ENCODE measurements around the gene TSPAN10. TPM values are rescaled to one million over a fixed set of nuclear protein-coding genes. Genes with fewer than 3 reads are reported as not detected.

The TSPAN10 gene
- total RNA-seq (2014; rRNA removed; shearing (Covaris generic)) = 0.47 TPM in 1 of 2 replicates, not detected in the other

DNA sequence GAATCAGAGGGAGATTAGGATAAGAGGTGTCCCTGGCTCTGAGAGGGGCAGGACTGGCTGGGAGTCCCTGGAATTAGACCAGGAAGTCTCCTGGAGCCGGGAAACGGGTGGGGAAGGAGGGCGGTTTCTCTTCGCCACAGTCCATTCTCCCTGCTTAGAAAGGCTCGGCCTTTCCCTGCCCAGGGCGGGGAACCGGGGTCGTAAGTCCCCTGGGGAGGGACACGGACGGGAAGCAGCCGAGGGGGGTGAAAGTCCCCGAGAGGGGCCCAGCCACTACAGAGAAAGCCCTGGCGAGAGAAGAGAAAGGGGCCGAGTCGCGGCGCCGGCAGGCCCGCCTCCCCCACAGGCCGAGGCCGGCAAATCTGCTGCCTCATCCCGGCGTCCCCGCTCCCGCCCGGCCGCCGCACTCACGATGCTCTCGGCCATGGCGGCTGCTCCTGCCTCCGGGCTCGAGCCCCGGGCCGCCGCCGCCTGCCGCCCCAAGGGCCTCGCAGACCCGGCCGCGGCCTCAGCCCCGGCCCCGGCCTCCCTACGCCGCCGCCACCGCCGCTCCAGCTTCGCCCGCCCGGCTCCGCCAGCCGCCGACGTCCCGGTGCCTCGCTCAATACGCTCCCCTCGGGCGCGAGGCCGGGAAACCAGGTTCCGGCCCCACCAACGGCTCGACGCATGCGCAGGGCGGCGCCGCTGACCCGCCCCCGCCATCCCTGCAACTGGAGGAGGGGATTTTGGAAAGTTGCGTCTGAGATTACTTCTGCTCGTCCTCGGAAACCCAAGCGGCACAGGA lies at the start of gene TSPAN10, which contains the start of gene NPLOC4:
Gene TSPAN10 (plus strand): TSS at position 692 of the 784 bp plus-strand sequence. CDS start 5,217 bp downstream, outside the sequence.
Gene NPLOC4 (minus strand): TSS at position 608 of the 784 bp plus-strand sequence. CDS start 182 bp downstream, at position 426.
- peaks cover 10% of the 10 kb centered on the region for H3K4me1 ChIP-seq (replicated peaks)
- H3K27me3 ChIP-seq (replicated peaks) = no peaks in the 10 kb centered on the region
- H3K27ac ChIP-seq = peak within 1 kb of the TSS; percentile 85
- peak; percentile 88 to 92 for DNase-seq (ENCODE audit: low read depth in 1 of 2, low spot score in 2 of 2)
- peaks cover 45% of the 10 kb centered on the region for H3K36me3 ChIP-seq
- peak within 1 kb of the TSS; percentile 94 for H3K4me3 ChIP-seq
- no peaks in the 10 kb centered on the region for H3K9me3 ChIP-seq (replicated peaks)

DNA sequence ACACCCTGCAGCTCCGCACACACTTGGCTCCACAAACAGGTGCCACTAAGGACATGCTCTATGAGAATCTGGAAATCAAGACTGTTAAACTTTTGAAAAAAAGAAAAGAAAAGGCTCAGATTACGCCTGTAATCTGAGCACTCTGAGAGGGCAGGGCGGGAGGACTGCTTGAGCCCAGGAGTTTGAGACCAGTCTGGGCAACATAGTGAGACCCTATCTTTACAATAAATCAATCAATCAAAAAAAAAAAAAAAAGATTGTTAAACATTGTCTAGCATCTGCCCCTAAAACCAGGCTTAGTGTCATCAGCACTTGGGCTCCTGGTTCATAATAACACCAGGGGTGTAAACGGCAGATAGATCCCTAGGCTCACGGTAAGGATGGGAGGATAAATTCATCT lies 47.4 kb upstream of the TSPAN10 start:
- DNase-seq (ENCODE audit: low read depth in 1 of 2, low spot score in 2 of 2) = no peak
- Histone ChIP-seq H3K4me1 (replicated peaks) (peaks cover 25% of the 10 kb centered on the region), H3K36me3 (peaks cover 95% of the 10 kb centered on the region)

DNA sequence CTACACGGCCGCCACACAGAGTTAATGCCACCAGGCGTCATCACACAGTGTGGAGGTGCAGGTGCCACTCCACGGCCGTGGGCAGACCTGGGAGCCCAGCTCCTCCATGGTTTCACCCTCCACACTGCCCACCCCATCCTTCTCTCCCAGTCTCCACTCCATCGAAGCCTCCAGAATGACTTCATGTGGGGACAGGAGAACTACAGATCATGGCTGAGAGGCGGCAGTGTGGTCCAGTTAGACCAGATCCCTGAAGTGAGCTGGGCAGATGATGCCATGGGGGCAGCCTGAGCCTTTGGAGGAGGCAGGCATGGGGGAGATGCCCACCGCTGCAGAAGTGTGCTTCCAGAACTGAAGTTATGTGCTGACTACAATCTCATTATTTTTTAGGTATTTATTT lies 46.9 kb upstream of the TSPAN10 start:
- no peaks in the 10 kb centered on the region for H3K9me3 ChIP-seq (replicated peaks)
- H3K36me3 ChIP-seq = peaks cover 95% of the 10 kb centered on the region

More for the DNA sequence above, 47.4 kb upstream of the TSPAN10 start:
- Histone ChIP-seq H3K27ac (no peak overlapping the region), H3K27me3 (replicated peaks) (no peaks in the 10 kb centered on the region), H3K9me3 (replicated peaks) (no peaks in the 10 kb centered on the region), H3K4me3 (no peak overlapping the region)

DNA sequence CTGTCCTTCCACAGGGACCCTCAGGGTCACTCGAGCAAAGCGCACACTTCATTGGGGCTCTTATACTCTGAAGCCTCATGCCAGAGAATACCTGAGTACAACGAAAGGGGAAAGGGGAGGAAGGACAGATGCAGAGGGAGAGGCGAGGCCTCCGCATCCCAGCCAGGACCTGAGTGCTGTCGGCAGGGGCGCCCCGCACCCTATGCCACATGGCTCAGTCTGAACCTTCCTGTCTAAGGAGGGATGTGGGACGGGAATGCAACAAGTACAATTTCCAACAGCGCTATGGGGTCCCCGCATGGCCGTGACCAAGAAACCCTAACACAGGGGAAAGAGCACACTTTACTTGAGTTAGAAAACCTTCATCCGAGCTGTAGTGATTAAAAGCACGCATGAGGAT lies 45.0 kb upstream of the TSPAN10 start:
- H3K9me3 ChIP-seq (replicated peaks) = no peaks in the 10 kb centered on the region
- peaks cover 1% of the 10 kb centered on the region for H3K4me1 ChIP-seq (replicated peaks)
- no peak for DNase-seq (ENCODE audit: low read depth in 1 of 2, low spot score in 2 of 2)
- H3K27ac ChIP-seq = no peak overlapping the region
- H3K36me3 ChIP-seq = peaks cover 92% of the 10 kb centered on the region
- no peaks in the 10 kb centered on the region for H3K27me3 ChIP-seq (replicated peaks)
- H3K4me3 ChIP-seq = no peak overlapping the region

More for the DNA sequence above, 46.9 kb upstream of the TSPAN10 start:
- Histone ChIP-seq H3K27ac (no peak overlapping the region), H3K4me3 (no peak overlapping the region), H3K27me3 (replicated peaks) (no peaks in the 10 kb centered on the region), H3K4me1 (replicated peaks) (peaks cover 20% of the 10 kb centered on the region)
- DNase-seq (ENCODE audit: low read depth in 1 of 2, low spot score in 2 of 2) = no peak

DNA sequence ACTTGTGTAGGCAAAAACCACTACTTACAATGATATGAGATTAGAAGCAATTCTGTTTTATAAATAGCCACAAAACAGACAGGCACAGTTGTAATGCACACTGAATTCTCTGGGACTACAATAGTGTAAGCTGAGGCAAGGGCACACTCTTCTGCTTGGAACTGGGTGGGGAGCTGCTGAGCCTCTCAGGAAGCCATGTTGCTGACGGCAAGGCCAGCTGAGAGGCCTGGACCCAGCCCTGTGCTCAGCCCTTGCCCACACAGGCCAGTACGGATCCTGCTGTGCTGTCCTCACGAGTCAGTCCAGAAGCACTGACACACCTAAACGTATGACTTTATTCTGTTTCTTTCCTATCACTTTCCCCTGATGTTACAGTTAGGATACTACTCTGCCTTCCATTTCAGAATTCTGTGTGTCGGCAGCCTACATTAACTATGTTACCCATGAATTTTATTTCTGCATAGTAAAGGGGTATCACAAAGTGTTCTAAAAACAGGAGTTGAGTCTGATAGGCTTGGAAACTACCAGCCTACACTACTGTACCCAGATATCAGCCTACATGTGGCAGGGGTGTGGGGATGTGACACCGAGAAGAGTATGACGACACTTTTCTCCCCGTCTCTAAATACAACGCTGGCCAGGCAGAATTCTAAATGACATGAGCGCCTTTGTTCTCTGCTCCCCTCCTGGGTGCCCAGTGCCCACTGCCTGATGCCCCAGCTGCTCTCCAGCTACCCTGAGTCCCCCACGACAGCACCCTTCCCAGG lies 43.7 kb upstream of the TSPAN10 start:
- Histone ChIP-seq H3K27ac (no peak overlapping the region), H3K4me1 (replicated peaks) (no peaks in the 10 kb centered on the region), H3K9me3 (replicated peaks) (no peaks in the 10 kb centered on the region), H3K36me3 (peaks cover 97% of the 10 kb centered on the region), H3K4me3 (no peak overlapping the region), H3K27me3 (replicated peaks) (no peaks in the 10 kb centered on the region)
- no peak for DNase-seq (ENCODE audit: low read depth in 1 of 2, low spot score in 2 of 2)

DNA sequence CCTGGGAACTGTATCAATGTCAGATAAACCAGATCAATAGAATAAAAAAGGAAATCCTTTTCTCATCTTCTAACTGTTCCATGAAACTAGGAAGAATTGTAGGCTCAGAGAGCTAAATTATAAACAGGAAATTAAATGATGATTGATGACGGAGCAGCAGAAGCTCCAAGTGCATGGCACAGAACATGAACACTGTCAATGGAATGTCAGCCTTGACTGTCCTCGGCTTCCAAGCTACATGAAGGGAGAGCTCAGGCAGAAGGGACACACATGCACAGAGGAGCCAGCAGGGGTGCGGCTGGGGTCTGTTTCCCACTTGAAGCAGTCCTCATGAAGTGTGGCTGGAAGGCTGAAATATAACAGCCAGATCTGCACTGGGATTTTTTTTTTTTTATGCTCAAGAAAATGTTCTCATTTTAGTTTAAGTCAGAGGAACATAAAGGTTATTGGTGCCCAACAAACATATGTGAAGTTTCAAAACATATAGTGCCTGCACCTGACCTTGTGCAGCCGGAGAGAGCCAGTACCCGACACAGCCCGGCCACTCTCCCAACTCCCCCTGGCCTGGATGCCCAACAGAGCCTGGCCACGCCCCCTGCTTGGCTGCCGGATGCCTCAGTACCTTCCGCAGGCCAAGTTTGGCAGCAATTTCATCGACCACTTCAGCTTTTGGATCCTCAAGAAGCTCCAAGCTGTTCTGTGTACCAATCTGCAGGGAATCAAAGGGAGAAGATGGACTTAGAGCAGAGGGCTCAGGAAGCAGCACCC lies 37.1 kb upstream of the TSPAN10 start:
- no peak overlapping the region for H3K4me3 ChIP-seq
- 0 out of 2 replicates have a peak overlapping the region, but pooled peaks have one; percentile 17 for H3K27ac ChIP-seq
- peaks cover 97% of the 10 kb centered on the region for H3K36me3 ChIP-seq
- peak in 1 of 2 experiments; percentile 69 for DNase-seq (ENCODE audit: low read depth in 1 of 2, low spot score in 2 of 2)
- no peaks in the 10 kb centered on the region for H3K27me3 ChIP-seq (replicated peaks)
- H3K4me1 ChIP-seq (replicated peaks) = peaks cover 18% of the 10 kb centered on the region
- no peaks in the 10 kb centered on the region for H3K9me3 ChIP-seq (replicated peaks)

DNA sequence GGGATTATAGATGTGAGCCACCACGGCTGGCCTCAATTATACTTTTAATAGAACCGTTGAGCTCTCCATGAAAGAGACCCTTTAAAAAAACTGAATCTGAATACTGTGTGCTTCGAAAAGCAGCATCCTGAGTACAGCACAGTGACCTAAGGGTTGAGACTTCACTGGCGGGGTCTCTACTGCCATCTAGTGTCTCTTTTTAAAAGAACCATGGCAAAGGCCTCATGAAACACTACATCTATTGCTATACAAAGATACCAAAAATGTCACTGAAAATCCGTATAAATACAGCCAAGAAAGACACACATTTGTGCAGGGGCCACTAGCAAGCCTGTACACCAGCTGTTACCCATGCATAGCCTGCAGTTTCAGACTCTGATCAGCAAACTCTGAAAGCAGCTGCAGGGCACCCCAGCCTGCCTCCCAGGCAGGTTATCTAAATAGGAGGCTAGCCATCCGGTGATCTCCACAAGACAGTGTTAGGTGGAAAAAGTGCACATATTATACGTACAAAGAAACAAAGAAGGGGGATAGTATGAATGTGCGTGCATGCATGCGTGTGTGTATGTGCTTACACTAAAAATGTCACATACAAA lies 35.4 kb upstream of the TSPAN10 start:
- peaks cover 98% of the 10 kb centered on the region for H3K36me3 ChIP-seq
- no peak overlapping the region for H3K4me3 ChIP-seq
- H3K27ac ChIP-seq = no peak overlapping the region
- peak in 1 of 2 experiments; percentile 74 for DNase-seq (ENCODE audit: low read depth in 1 of 2, low spot score in 2 of 2)
- no peaks in the 10 kb centered on the region for H3K9me3 ChIP-seq (replicated peaks)
- H3K4me1 ChIP-seq (replicated peaks) = peaks cover 18% of the 10 kb centered on the region
- H3K27me3 ChIP-seq (replicated peaks) = no peaks in the 10 kb centered on the region

DNA sequence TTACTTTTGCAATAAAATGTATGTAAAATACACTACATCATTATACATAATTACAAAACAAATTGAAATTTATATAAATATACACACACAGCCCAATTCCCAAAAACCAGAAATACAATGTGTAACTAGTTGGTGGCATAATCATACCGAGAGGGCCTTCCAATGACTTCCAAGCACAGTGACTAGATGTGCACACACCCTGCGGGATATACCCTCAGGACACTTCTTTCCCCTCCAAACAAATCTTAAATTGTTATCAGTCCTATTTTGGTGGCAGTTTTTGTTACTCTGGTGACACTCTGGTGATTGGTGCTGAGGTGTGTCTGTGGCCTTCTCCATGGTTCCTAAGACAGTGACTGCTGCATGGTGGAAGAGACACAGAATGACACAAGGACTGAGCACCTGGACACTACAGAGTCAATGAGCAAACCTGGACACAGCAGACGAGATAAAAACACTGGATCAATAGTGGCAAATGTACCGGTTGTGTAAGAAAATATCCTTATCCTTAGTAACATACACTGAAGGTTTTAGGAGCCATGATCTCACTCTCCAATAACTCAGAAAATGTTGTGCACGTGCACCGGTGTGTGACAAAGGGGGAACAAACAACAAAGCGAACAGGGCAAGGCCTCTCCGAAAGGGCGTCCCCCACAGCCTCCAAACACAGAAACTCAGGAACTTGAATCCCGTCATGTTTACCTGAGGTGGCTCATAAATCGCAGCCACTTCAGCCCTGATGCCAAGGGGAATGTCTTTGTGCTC lies 33.0 kb upstream of the TSPAN10 start:
- Histone ChIP-seq H3K4me1 (replicated peaks) (peaks cover 18% of the 10 kb centered on the region), H3K9me3 (replicated peaks) (no peaks in the 10 kb centered on the region), H3K4me3 (no peak overlapping the region), H3K27me3 (replicated peaks) (no peaks in the 10 kb centered on the region), H3K36me3 (peaks cover 98% of the 10 kb centered on the region), H3K27ac (no peak overlapping the region)
- DNase-seq (ENCODE audit: low read depth in 1 of 2, low spot score in 2 of 2) = no peak

DNA sequence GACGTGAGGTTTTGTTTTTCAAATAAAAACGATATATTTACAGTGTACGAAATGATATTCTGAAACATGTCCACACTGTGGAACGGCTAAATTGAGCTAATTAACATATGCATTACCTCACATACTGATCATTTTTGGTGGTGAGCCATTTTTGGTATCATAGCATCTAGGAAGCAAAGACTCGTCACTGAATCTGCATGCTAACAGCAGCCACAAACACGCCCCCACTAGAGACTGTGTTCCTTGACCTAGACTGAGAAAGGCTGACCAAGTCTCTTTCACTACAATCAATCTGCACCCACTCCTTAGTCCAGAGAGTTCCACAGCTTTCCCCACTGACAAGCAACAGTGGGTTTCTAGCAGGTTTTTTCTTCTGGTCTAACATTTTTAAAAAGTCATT lies 29.6 kb upstream of the TSPAN10 start:
- no peaks in the 10 kb centered on the region for H3K27me3 ChIP-seq (replicated peaks)
- no peaks in the 10 kb centered on the region for H3K4me1 ChIP-seq (replicated peaks)
- H3K4me3 ChIP-seq = no peak overlapping the region
- no peaks in the 10 kb centered on the region for H3K9me3 ChIP-seq (replicated peaks)
- peaks cover 94% of the 10 kb centered on the region for H3K36me3 ChIP-seq
- no peak for DNase-seq (ENCODE audit: low read depth in 1 of 2, low spot score in 2 of 2)
- no peak overlapping the region for H3K27ac ChIP-seq

DNA sequence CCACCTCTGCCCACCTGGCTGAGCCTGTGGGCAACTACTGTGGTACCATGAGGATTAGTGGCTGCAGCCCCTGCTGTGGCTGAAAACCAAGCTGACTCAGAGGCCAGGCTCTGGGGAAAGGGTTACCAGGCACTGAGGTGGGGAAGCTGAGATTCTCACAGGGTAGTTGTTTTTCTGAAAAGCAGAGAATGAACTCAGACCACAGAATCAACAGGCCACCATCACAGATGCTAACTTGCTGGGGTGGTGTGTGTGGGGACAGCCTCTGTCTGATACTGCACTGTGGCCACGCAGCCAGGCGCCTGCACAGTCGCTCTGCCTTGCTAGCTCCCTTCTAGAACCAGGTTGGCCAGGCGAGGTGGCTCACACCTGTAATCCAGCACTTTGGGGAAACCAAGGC lies 28.9 kb upstream of the TSPAN10 start:
- Histone ChIP-seq H3K27ac (no peak overlapping the region), H3K27me3 (replicated peaks) (no peaks in the 10 kb centered on the region), H3K4me1 (replicated peaks) (no peaks in the 10 kb centered on the region), H3K4me3 (no peak overlapping the region), H3K36me3 (peaks cover 94% of the 10 kb centered on the region), H3K9me3 (replicated peaks) (no peaks in the 10 kb centered on the region)
- no peak for DNase-seq (ENCODE audit: low read depth in 1 of 2, low spot score in 2 of 2)

DNA sequence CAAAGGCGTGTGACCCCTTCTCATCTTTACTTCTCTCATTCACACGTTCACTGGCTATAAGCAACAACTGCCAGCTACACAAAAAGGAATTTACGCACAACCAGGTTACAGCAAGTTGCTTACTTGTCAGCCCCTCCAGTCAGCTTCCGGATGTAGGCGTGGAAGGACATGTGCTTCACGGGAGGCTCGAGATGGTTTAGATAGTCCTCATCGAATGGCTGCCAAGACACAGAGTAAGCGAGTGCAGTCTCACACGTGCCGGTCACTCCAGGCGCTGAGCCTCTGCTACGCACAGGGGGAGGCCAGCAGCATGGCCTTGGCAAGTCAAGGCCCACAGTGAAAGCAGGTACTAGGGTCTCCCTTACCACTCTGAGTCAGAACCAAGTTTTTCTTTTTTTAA lies 28.4 kb upstream of the TSPAN10 start:
- Histone ChIP-seq H3K27ac (no peak overlapping the region), H3K27me3 (replicated peaks) (no peaks in the 10 kb centered on the region), H3K9me3 (replicated peaks) (no peaks in the 10 kb centered on the region), H3K36me3 (peaks cover 94% of the 10 kb centered on the region), H3K4me3 (no peak overlapping the region), H3K4me1 (replicated peaks) (no peaks in the 10 kb centered on the region)
- DNase-seq (ENCODE audit: low read depth in 1 of 2, low spot score in 2 of 2) = no peak

DNA sequence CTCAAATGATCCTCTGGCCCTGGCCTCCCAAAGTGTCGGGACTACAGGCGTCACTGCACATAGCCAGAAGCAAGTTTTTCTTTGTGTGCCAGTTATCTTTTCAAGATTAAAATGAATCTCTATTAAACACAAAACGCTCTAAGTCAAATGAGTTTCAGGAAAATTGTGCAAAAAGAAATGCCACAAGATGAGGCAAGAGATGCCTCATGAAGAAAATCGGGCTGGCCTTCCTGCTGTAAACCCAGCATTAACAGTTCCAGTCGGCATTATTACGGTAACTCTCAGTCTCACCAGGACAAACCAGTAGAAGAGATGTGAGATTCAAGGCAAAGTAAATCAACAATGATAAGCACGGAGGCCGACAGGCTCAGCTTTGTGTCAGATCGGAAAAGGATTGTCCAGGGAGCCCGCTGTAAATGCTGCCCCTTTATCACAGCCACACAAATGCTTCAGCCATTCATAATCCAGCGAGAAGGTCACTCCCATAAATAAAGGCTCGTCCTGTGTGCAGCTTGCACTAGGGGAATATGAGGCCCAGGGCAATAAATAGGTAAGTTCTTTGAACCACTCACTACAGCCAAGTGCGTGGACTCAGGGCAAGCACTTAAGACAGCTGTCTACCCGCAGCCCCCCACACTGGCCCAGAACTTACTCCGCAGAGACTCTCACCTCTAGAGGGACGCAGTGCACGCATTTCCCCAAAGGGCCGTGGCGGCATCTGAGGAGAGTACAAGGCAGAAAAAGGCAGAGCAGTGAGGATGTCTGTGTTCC lies 27.3 kb upstream of the TSPAN10 start:
- H3K27ac ChIP-seq = no peak overlapping the region
- peaks cover 91% of the 10 kb centered on the region for H3K36me3 ChIP-seq
- DNase-seq (ENCODE audit: low read depth in 1 of 2, low spot score in 2 of 2) = no peak
- no peak overlapping the region for H3K4me3 ChIP-seq
- H3K9me3 ChIP-seq (replicated peaks) = no peaks in the 10 kb centered on the region
- H3K27me3 ChIP-seq (replicated peaks) = no peaks in the 10 kb centered on the region
- H3K4me1 ChIP-seq (replicated peaks) = no peaks in the 10 kb centered on the region
